Ishikawa (cell line): ENCODE measurements around the gene GDPD3.
A peak's percentile ranks its signal among the peaks of the same experiment; 100 is the strongest.

Experiments used
- CEBPB ChIP-seq: IDR thresholded peaks from 2 replicates; pipeline ENCODE4 v1.6.1; 2012
- CREB1 ChIP-seq: IDR thresholded peaks from 2 replicates; pipeline ENCODE4 v1.6.1; 2012; ENCODE audit warnings: low read depth
- EGR1 ChIP-seq: IDR thresholded peaks from 2 replicates; pipeline ENCODE4 v1.6.1; 2012
- EP300 ChIP-seq: IDR thresholded peaks from 2 replicates; pipeline ENCODE4 v1.6.1; 2012; ENCODE audit warnings: borderline replicate concordance
- MAX ChIP-seq: IDR thresholded peaks from 2 replicates; pipeline ENCODE4 v1.6.1; 2012
- RAD21 ChIP-seq: IDR thresholded peaks from 2 replicates; pipeline ENCODE4 v1.6.1; 2012; ENCODE audit warnings: low read depth
- REST ChIP-seq: IDR thresholded peaks from 2 replicates; pipeline ENCODE4 v1.6.1; 2012; ENCODE audit warnings: low read depth, mild to moderate bottlenecking
- TEAD4 ChIP-seq: IDR thresholded peaks from 2 replicates; pipeline ENCODE4 v1.6.1; 2012
- YY1 ChIP-seq: IDR thresholded peaks from 2 replicates; pipeline ENCODE4 v1.6.1; 2012; ENCODE audit warnings: low read depth
- TF ChIP-seq, protein P1 (sequence below): IDR thresholded peaks from 2 replicates; pipeline ENCODE4 v1.6.1; 2012

- TF ChIP-seq EGR1, result no peak
- no peak for TF ChIP-seq CREB1
- no peak for TF ChIP-seq TEAD4
- no peak for TF ChIP-seq REST
- TF ChIP-seq, protein P1, sequence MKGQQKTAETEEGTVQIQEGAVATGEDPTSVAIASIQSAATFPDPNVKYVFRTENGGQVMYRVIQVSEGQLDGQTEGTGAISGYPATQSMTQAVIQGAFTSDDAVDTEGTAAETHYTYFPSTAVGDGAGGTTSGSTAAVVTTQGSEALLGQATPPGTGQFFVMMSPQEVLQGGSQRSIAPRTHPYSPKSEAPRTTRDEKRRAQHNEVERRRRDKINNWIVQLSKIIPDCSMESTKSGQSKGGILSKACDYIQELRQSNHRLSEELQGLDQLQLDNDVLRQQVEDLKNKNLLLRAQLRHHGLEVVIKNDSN, result no peak
- no peak for TF ChIP-seq EP300
- TF ChIP-seq CEBPB, result no peak
- TF ChIP-seq MAX, result no peak
- TF ChIP-seq RAD21, result no peak
- TF ChIP-seq YY1, result 0 out of 2 replicates have a peak, but pooled peaks have one; percentile 46
Measured at GRCh38 chr16:30065943-30066760, 47.2 kb downstream of the GDPD3 start.
